Left ventricle myocardium superior (tissue), 1 donor: ENCODE measurements around the gene BOLA2. TPM values are rescaled to one million over a fixed set of nuclear protein-coding genes. Genes with fewer than 3 reads are reported as not detected.
"Not testable (repeated sequence)": the region's sequence is repeated elsewhere in the genome, so short reads cannot be mapped to it uniquely, and the experiment has no call there.

ENCODE experiments used
- ATAC-seq: fragments of 200-7000 bp; cut with Tn5 transposase; one replicate; pipeline ENCODE4 v1.9.1; 2020; ENCODE audit warnings: mild to moderate bottlenecking, moderate library complexity
- DNase-seq: peaks from one replicate; pipeline ENCODE4 v3.0.0-alpha.2; 2020
- intact Hi-C: fragments of 100-400 bp; cut with micrococcal nuclease; formaldehyde crosslinking; loops from one replicate; pipeline ENCODE4 v1.11.0; 2022
- long read RNA-seq: library from polyadenylated mRNA; unstranded; transcript quantifications from one replicate; pipeline ENCODE4 v2.0.0, GENCODE V29; 2021
- total RNA-seq: library from RNA; stranded (reverse); fragmentation: NEBNext Ultra II Directional; extraction: Animal tissue kit (Norgen Biotek cat#: 25700); gene quantifications from one replicate; pipeline ENCODE4 v1.2.1, GENCODE V29; 2021
- donor health status: DM: no; HTN: yes; CAD: no; lungs with severe emphysema.

The BOLA2 gene
- 4.3 TPM for total RNA-seq
- long read RNA-seq, transcript BOLA2-201 (3 exons, 1,012 nt) = major isoform, 6 of 8 reads
- long read RNA-seq, partial matches to known transcripts = 1 of 8 reads
- long read RNA-seq, other reads (novel, unspliced or antisense) = 1 of 8 reads

DNA sequence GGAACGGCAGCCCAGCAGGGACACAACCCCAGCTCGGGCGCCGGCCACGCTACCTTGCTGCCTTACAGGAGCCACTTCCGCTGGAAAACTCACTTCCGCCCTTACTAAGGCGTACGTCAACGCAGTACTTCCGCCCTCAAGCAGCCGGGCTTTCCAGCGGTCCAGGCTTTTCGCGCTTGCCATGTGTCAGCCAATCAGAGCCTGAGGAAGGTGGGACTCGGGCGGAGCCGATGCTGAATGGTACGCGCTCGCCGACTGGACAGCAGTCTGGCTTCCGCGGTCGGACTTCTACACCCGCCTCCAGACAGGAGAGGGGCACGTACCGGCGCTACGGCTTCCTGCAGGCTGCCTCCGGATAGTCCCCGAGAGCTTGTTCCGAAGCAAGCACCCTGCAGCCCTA is at the start of gene BOLA2, which contains the start of gene SLX1B:
BOLA2 (minus strand) TSS at position 83 of the 400 bp plus-strand sequence. CDS start 98 bp downstream, outside the sequence.
SLX1B (plus strand) TSS at position 265 of the 400 bp plus-strand sequence.
- peak; percentile 96 for ATAC-seq
- DNase-seq, intact Hi-C loops: not testable (repeated sequence)

DNA sequence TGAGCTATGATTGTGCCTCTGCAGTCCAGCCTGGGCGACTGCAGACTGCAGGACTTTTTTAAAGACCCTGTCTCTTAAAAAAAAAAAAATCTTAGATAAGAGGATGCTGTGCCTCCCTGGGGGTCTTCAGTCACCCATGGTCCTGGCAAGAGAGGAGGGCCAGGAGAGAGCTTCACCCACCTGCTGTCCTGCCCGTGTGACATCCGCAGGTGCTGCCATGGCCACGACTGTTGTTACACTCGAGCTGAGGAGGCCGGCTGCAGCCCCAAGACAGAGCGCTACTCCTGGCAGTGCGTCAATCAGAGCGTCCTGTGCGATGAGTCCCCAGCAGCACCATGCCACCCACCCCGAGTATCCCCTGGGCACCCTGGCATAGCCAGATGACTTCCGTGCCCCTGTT is 28.1 kb upstream of the BOLA2 start:
- intact Hi-C loops, ATAC-seq: not testable (repeated sequence)
- DNase-seq = peak; percentile 9

GRCh38 chr16:29472065-29472464 is 17.9 kb upstream of the BOLA2 start:
- intact Hi-C loops, DNase-seq, ATAC-seq: not testable (repeated sequence)

- ATAC-seq (peak; percentile 93), DNase-seq (peak; percentile 87)
- intact Hi-C loops = not testable (repeated sequence)
Measured at GRCh38 chr16:29469660-29470059, 15.5 kb upstream of the BOLA2 start.

DNA sequence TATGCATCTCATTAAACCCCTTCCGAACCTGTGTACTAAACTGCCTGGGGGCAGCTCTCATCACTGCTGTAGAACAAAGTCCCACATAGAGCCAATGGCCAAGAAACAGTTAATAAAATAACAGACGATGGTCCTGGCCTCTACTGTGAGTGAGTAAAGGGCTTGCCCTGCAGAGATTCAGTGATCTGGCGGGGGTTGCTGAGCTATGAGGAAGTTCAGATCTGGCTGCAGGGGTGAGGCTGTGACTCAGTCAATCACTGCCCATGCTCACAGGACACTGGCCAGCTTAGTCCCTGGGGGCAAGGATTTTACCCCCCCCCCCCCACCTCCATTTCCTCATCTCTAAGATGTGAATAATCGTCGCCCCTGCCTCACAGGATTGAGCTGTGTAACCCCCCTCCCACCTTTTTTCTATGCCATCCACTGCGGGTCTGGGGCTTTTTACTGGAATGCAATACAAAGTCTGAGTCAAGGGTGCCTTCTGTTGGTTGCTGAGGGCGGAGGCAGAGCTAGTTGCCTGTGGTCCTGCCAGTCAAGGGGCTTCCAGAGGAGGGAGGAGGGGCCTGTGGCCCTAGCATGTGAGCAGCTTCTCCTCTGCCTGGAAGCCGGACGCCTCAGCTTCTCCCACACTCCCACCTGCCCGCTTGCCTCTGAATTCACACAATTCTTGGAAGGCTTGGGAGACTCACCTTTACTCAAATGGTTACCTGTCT is 13.7 kb upstream of the BOLA2 start:
- intact Hi-C loops, DNase-seq, ATAC-seq: not testable (repeated sequence)

- intact Hi-C loops, DNase-seq: not testable (repeated sequence)
- peak; percentile 6 for ATAC-seq
Measured at GRCh38 chr16:29466904-29467303, 12.8 kb upstream of the BOLA2 start.

GRCh38 chr16:29465985-29466824 is 12.1 kb upstream of the BOLA2 start:
- DNase-seq, intact Hi-C loops: not testable (repeated sequence)
- peak; percentile 63 for ATAC-seq

- peak; percentile 2 for ATAC-seq
- DNase-seq, intact Hi-C loops: not testable (repeated sequence)
Measured at GRCh38 chr16:29460647-29461030, 6.5 kb upstream of the BOLA2 start.

- ATAC-seq = peak; percentile 42
- intact Hi-C loops, DNase-seq: not testable (repeated sequence)
Measured at GRCh38 chr16:29459706-29460646, 5.8 kb upstream of the BOLA2 start, which contains the start of gene SULT1A4. Gene SULT1A4 (plus strand): TSS chr16:29459913. CDS start chr16:29461386, 1,473 bp downstream.

GRCh38 chr16:29457660-29458059 is 3.5 kb upstream of the BOLA2 start:
- ATAC-seq, DNase-seq, intact Hi-C loops: not testable (repeated sequence)

- peak; percentile 83 for ATAC-seq
- DNase-seq, intact Hi-C loops: not testable (repeated sequence)
Measured at GRCh38 chr16:29454828-29455227, 677 bp upstream of the BOLA2 start.

- intact Hi-C loops, DNase-seq: not testable (repeated sequence)
- ATAC-seq = peak; percentile 21
Measured at GRCh38 chr16:29453754-29454153, 397 bp downstream of the BOLA2 start.

DNA sequence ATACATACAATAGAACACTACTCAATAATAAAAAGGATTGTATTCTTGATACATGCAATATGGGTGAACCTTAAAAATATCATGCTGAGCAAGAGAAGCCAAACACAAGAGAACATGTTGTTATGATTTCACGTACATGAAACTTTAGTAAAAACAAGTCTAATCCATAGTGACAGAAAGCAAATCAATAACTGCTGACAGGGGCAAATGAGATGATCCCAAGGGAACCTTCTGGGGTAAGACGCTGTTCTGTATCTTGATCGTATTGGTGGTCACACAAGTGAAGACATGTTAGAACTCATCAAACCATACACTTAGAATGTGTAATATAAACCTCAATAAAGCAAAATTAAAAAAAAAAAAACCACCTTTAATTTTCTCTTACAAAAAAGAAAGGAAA is 28.8 kb downstream of the BOLA2 start:
- intact Hi-C loops, ATAC-seq, DNase-seq: not testable (repeated sequence)

- intact Hi-C loops, DNase-seq, ATAC-seq: not testable (repeated sequence)
Measured at GRCh38 chr16:29423587-29423986, 30.6 kb downstream of the BOLA2 start.

DNA sequence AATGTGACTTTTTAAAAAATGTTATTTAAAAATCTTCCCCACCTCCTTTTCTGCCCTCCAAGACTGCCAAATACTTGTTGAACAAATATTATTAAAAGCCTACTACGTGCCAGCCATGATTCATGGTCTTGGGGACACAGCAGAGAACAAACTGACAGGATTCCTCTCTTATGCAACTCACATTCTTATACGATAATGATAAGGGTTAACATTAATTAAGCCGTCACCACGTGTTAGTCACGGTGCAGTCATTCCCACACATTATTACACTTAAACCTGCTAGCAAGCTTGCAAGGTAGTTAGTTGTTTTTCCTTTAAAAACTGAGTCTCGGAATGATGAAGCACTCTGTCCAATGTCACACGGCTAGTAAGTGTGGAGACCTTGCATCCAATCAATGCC is 48.9 kb downstream of the BOLA2 start:
- ATAC-seq, DNase-seq, intact Hi-C loops: not testable (repeated sequence)
